A375 (cell line): ENCODE measurements around the gene POLR3B. TPM values are rescaled to one million over a fixed set of nuclear protein-coding genes. Genes with fewer than 3 reads are reported as not detected.

ENCODE experiments used
- total RNA-seq: library from RNA; depleted of rRNA; stranded (reverse); fragments of >200 nt; shearing (Covaris generic); gene quantifications from 2 replicates; pipeline ENCODE4 v1.2.3, GENCODE V29; 2014; rRNA removed

Gene POLR3B
- 18.2 and 25.0 TPM in 2 replicates for total RNA-seq

DNA sequence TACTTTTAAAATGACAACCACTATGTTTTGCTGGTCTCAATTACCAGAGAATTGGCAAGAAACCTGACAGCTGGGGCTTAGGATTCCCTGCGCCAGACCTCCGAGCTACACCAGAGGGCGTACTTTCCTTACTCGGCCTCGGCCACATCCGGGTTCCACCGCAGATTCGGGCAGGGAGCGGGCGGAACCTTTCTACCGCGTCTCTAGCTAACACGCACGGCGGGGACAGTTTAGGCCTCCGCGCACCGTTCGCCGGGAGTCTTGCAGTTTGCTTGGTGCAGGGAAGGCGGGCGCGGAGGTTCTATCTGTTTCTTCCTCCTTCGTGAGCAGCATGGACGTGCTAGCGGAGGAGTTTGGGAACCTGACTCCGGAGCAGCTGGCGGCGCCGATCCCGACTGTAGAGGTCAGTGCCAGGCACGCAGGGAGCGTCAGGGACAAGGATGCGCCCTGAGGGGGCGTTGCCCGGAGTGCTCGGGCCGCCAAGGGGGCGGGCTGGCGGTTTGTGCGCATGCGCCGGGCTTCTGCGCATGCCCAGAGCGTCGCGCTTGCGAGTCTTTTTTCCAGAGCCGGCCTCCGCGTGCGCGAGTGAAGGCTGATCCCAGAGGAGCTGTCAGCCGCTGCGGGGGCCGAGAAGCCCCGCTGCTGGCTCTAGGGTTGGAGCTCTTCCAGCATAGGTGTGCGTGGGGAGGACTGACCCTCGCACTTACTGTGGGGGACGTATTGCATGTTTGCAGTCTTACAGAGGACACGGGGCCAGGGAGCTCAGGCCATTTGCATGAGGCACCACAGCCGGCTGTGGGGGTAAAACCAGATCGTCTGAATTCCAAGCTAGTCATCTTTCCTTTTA, at the start of gene POLR3B:
Gene POLR3B, plus strand, starts transcription at position 200 of the 847 bp plus-strand sequence. Its CDS starts 132 bp downstream, at position 332.

Other genes with a start within 250 kb of the POLR3B start
- gene NUAK1, start 218.8 kb upstream of the POLR3B start, total RNA-seq = 3.4 and 5.5 TPM in 2 replicates
- 60.4 and 62.6 TPM in 2 replicates for gene CKAP4, start 109.7 kb upstream of the POLR3B start, total RNA-seq
- gene TCP11L2, start 55.0 kb upstream of the POLR3B start, total RNA-seq = 10.1 and 10.6 TPM in 2 replicates
- not detected in 2 replicates for gene RFX4, start 225.3 kb downstream of the POLR3B start, total RNA-seq